ENCODE results near the gene MEIS2. TPM values are rescaled to one million over a fixed set of nuclear protein-coding genes. Genes with fewer than 3 reads are reported as not detected.
A peak's percentile ranks its signal among the peaks of the same experiment; 100 is the strongest.

MEIS2 gene
- total and polyA plus RNA-seq, 2 of the 13 experiments (the other 11 are each of a cell fraction or from before 2014, with no cell fraction given) = 10.7 to 12.4 TPM

GRCh38 chr15:37102305-37103162 is 2.2 kb upstream of the MEIS2 start:
- no peaks in the 10 kb centered on the region for H3K9me3 ChIP-seq (ENCODE audit: low read length)
- H3K4me2 ChIP-seq (ENCODE audit: low read depth, low read length) = peak overlapping the region; percentile 87
- H3K9ac ChIP-seq (ENCODE audit: insufficient read depth, low read depth, low read length) = peak overlapping the region; percentile 37
- no peaks in the 10 kb centered on the region; a peak in 1 of 5 replicates for H3K27me3 ChIP-seq (ENCODE audit: control insufficient read depth in 1 of 2, insufficient read depth in 2 of 2, low read length in 2 of 2)
- no peaks in the 10 kb centered on the region for H3K36me3 ChIP-seq (replicated peaks in 1 of 2; ENCODE audit: control insufficient read depth in 1 of 2, insufficient read depth in 2 of 2, low read length in 2 of 2)
- peaks cover 6% of the 10 kb centered on the region for H3K79me2 ChIP-seq (ENCODE audit: insufficient read depth, low read length)
- no peaks in the 10 kb centered on the region for H4K20me1 ChIP-seq (ENCODE audit: insufficient read depth, low read length)
- H3K4me3 ChIP-seq (replicated peaks in 1 of 3; ENCODE audit: insufficient read depth in 1 of 3, low read depth in 2 of 3, low read length in 3 of 3) = peak overlapping the region; percentile 61 to 92 (median 83)
- CTCF ChIA-PET (ENCODE audit: low intra/inter-chr PET ratio, low total read pairs) = no interaction called here
- no peak for DNase-seq (ENCODE audit: low spot score)
- no TSS peak for BruUV-seq (replicated peaks)
- POLR2A ChIA-PET = interaction anchor here (2.1 kb wide), 1 partner anchor 9 kb away, joined by 7 read pairs; no protein-coding TSS in a partner anchor
- peak; percentile 14 for ATAC-seq
- TF ChIP-seq EZH2 (conservative IDR thresholded peaks at IDR 0.05; ENCODE audit: low read depth, low read length) (0 out of 2 replicates have a peak, but pooled peaks have one; percentile 57), ZHX2 (IDR thresholded peaks at IDR 0.05; ENCODE audit: low read depth) (no peak), ZHX2 (CRISPR knock-in tag; IDR thresholded peaks at IDR 0.05; ENCODE audit: borderline replicate concordance) (no peak)
- no peak overlapping the region for H2AFZ ChIP-seq (ENCODE audit: low read length)
- no peak overlapping the region for H3K27ac ChIP-seq (ENCODE audit: extremely low read length, insufficient read depth, low read length)
- FAIRE-seq = no peak
- H3K4me1 ChIP-seq (ENCODE audit: insufficient read depth, low read length) = peaks cover 12% of the 10 kb centered on the region
- in situ Hi-C loops (cut with HindIII; ENCODE audit: extremely low pct_ligation_motif_present, low pct_unique_long_range_greater_than_20kb) (loop anchor here (10.0 to 25.0 kb wide), 3 partner anchors 598 to 1815 kb away; partner anchors contain the start of gene DPH6), intact Hi-C loops (cut with micrococcal nuclease; ENCODE audit: unreplicated experiment) (loop anchor here (1.0 to 10.0 kb wide), 4 partner anchors 32 to 1578 kb away; no protein-coding TSS in a partner anchor)
- WGBS (ENCODE audit: low lambda C conversion rate) = 29% methylated on average over 37 of the region's 38 CpGs

Measured in HepG2 (cell line).